Neural progenitor cell (in vitro differentiated cells): ENCODE results near the gene EPHX1. TPM values are rescaled to one million over a fixed set of nuclear protein-coding genes. Genes with fewer than 3 reads are reported as not detected.
"Not testable (repeated sequence)": the region's sequence is repeated elsewhere in the genome, so short reads cannot be mapped to it uniquely, and the experiment has no call there.

Source experiments
- DNase-seq: peaks from one replicate; pipeline ENCODE4 v3.0.0-alpha.2; 2016; ENCODE audit warnings: low spot score
- H2AFZ ChIP-seq: fragments of 200-600 bp; sonication (generic); replicated peaks from 2 replicates; pipeline ENCODE4 v1.6.1; 2016; ENCODE audit warnings: antibody characterized with exemption
- H3F3A ChIP-seq: fragments of 200-600 bp; sonication (generic); 2 replicates; pipeline ENCODE4 v1.6.1; 2016; ENCODE audit warnings: antibody characterized with exemption, low read depth
- H3K27ac ChIP-seq: fragments of 200-600 bp; sonication (generic); 2 replicates; pipeline ENCODE4 v1.5.1; 2016; ENCODE audit warnings: mild to moderate bottlenecking
- H3K27me3 ChIP-seq: fragments of 200-600 bp; sonication (generic); 2 replicates; pipeline ENCODE4 v1.6.1; 2016; ENCODE audit warnings: mild to moderate bottlenecking, moderate library complexity
- H3K36me3 ChIP-seq: fragments of 200-600 bp; sonication (generic); 2 replicates; pipeline ENCODE4 v1.5.1; 2016
- H3K4me1 ChIP-seq: fragments of 200-600 bp; sonication (generic); 2 replicates; pipeline ENCODE4 v1.6.1; 2016; ENCODE audit warnings: mixed run types
- H3K4me2 ChIP-seq: fragments of 200-600 bp; sonication (generic); 2 replicates; pipeline ENCODE4 v1.6.1; 2016
- H3K4me3 ChIP-seq: fragments of 200-600 bp; sonication (generic); 2 replicates; pipeline ENCODE4 v1.5.1; 2016
- H3K79me2 ChIP-seq: fragments of 200-600 bp; sonication (generic); 2 replicates; pipeline ENCODE4 v1.6.1; 2016; ENCODE audit warnings: low read depth
- H3K9ac ChIP-seq: fragments of 200-600 bp; sonication (generic); 2 replicates; pipeline ENCODE4 v1.6.1; 2016
- H3K9me3 ChIP-seq: fragments of 200-600 bp; sonication (generic); 2 replicates; pipeline ENCODE4 v1.5.1; 2016; ENCODE audit warnings: low read depth
- H4K20me1 ChIP-seq: fragments of 200-600 bp; sonication (generic); 2 replicates; pipeline ENCODE4 v1.6.1; 2016; ENCODE audit warnings: low read depth
- H3K27ac Mint-ChIP-seq: 3 replicates; pipeline ENCODE4 v1.8.0; 2021; ENCODE audit warnings: mixed read lengths
- H3K27me3 Mint-ChIP-seq: 2 replicates; pipeline ENCODE4 v1.8.0; 2022; ENCODE audit warnings: low read depth, mild to moderate bottlenecking, inconsistent platforms, moderate library complexity, mixed read lengths; ENCODE audit not compliant: insufficient read depth
- H3K36me3 Mint-ChIP-seq: 3 replicates; pipeline ENCODE4 v1.8.0; 2021; ENCODE audit warnings: mixed read lengths
- H3K4me1 Mint-ChIP-seq: 3 replicates; pipeline ENCODE4 v1.8.0; 2021; ENCODE audit warnings: mixed read lengths
- H3K4me3 Mint-ChIP-seq: 3 replicates; pipeline ENCODE4 v1.8.0; 2021; ENCODE audit warnings: mild to moderate bottlenecking, moderate library complexity, mixed read lengths
- H3K9me3 Mint-ChIP-seq: 3 replicates; pipeline ENCODE4 v1.8.0; 2020; ENCODE audit warnings: mixed read lengths
- EZH2 ChIP-seq: fragments of 200-600 bp; sonication (generic); IDR thresholded peaks from 2 replicates; pipeline ENCODE4 v1.6.1; 2017; ENCODE audit warnings: antibody characterized with exemption, mild to moderate bottlenecking, moderate library complexity
- EZH2phosphoT487 ChIP-seq: fragments of 200-600 bp; sonication (generic); IDR thresholded peaks from 2 replicates; pipeline ENCODE4 v1.6.1; 2017; ENCODE audit warnings: antibody characterized with exemption
- total RNA-seq: library from RNA; depleted of rRNA; stranded (reverse); fragments of >200 nt; gene quantifications from 2 replicates; pipeline ENCODE4 v1.2.3, GENCODE V29; 2015; ENCODE audit warnings: low replicate concordance
- TF ChIP-seq, protein P1 (sequence below): fragments of 200-600 bp; sonication (generic); IDR thresholded peaks from 2 replicates; pipeline ENCODE4 v1.5.1; 2017; ENCODE audit warnings: antibody characterized with exemption, mild to moderate bottlenecking

Gene EPHX1
- 4.3 and 5.7 TPM in 2 replicates for total RNA-seq

DNA sequence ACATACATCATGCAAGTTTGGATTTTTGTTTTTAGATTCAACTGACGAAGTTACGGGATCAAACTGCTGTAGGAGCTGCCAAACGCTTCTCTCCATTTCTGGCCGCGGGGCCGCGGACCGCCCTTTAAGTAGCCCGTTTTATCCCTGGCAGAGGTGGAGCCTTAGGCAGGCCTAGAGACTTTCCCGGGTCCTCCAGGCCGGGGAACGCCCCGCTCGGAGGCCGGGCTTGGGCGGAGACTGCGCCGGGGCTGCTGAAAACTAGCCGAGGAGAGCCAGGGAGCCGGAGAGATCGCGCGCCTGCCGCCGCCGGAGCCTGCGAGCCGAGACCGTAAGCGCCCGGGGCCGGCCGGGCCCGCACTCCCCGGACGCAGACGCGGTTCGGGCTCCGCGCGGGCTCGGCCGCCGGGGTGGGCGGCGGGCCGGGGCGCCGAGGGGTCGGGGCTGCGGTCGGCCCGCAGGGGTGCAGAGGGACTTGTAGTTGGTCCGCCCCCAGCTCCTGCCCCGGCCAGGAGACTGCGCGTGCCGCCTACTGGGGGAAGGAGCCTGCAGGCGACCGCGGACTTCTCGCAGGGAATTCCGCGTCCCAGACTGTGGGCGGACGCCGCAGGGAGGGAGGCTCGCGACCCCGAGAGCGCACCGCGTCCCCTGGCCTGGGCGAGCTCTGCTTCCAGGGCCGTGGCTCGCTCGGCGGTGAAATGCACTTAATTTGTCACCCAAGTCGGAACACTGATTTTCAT is at the start of gene EPHX1:
Gene EPHX1 (plus strand): TSS at position 283 of the 737 bp plus-strand sequence. CDS start 18,606 bp downstream, outside the sequence.
- H3K36me3 Mint-ChIP-seq = no peaks in the 10 kb centered on the region
- H3K4me1 ChIP-seq = peaks cover 20% of the 10 kb centered on the region
- peak; percentile 93 for DNase-seq
- no peaks in the 10 kb centered on the region for H3K36me3 ChIP-seq
- H3K79me2 ChIP-seq = no peaks in the 10 kb centered on the region
- peak within 1 kb of the TSS; percentile 63 for H3K4me3 ChIP-seq
- H2AFZ ChIP-seq = peak within 1 kb of the TSS; percentile 45
- peak within 1 kb of the TSS; percentile 91 for H3K4me2 ChIP-seq
- no peak within 1 kb of the TSS for H3K9ac ChIP-seq
- H3K27me3 Mint-ChIP-seq = peaks cover 15% of the 10 kb centered on the region
- H3K4me1 Mint-ChIP-seq = peaks cover 30% of the 10 kb centered on the region
- H3K9me3 Mint-ChIP-seq = no peaks in the 10 kb centered on the region
- H3K27me3 ChIP-seq = peaks cover 35% of the 10 kb centered on the region
- H3K9me3 ChIP-seq = no peaks in the 10 kb centered on the region
- H4K20me1 ChIP-seq = peaks cover 35% of the 10 kb centered on the region
- TF ChIP-seq, protein P1, sequence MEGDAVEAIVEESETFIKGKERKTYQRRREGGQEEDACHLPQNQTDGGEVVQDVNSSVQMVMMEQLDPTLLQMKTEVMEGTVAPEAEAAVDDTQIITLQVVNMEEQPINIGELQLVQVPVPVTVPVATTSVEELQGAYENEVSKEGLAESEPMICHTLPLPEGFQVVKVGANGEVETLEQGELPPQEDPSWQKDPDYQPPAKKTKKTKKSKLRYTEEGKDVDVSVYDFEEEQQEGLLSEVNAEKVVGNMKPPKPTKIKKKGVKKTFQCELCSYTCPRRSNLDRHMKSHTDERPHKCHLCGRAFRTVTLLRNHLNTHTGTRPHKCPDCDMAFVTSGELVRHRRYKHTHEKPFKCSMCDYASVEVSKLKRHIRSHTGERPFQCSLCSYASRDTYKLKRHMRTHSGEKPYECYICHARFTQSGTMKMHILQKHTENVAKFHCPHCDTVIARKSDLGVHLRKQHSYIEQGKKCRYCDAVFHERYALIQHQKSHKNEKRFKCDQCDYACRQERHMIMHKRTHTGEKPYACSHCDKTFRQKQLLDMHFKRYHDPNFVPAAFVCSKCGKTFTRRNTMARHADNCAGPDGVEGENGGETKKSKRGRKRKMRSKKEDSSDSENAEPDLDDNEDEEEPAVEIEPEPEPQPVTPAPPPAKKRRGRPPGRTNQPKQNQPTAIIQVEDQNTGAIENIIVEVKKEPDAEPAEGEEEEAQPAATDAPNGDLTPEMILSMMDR = peak; percentile 36
- TF ChIP-seq EZH2phosphoT487 = no peak
- no peak within 1 kb of the TSS for H3K27ac Mint-ChIP-seq
- peaks cover 23% of the 10 kb centered on the region for H3F3A ChIP-seq
- peak within 1 kb of the TSS; percentile 92 for H3K4me3 Mint-ChIP-seq
- no peak within 1 kb of the TSS for H3K27ac ChIP-seq

DNA sequence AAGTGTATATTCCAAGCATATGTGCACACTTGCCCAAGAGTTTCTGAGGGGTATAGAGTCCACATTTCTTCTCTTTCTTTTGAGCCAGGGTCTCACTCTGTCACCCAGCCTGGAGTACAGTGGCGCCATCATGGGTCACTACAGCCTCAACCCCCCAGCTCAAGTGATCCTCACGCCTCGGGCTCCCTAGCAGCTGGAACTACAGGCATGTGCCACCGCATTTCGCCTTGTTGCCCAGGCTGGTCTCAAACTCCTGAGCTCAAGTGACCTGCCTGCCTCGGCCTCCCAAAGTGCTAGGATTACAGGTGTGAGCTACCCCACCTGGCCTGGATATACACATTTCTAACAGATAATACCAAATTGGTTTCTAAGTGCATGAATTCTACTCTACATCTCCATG is 49.4 kb upstream of the EPHX1 start:
- no peak overlapping the region for H3K4me3 Mint-ChIP-seq

DNA sequence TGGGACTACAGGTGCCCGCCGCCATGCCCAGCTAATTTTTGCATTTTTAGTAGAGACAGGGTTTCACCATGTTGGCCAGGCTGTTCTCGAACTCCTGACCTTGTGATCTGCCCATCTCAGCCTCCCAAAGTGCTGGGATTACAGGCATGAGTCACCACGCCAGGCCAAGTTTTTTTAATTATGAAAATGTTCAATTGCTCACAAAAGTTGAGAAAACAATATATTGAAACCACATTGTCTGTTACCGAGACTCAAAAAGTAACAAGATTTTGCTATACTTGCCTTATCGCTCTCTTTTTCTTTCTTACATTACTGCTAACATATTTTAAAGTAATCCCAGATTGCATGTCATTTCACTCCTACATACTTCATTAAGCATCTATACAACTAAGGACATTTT is 48.5 kb upstream of the EPHX1 start:
- not testable (repeated sequence) for H3K27ac ChIP-seq, H3K27ac Mint-ChIP-seq, H3K4me2 ChIP-seq, H3K9me3 Mint-ChIP-seq, H3K4me3 ChIP-seq, H3K9me3 ChIP-seq, H3K36me3 Mint-ChIP-seq, H3K9ac ChIP-seq, H3K4me3 Mint-ChIP-seq, H3K36me3 ChIP-seq, H3K79me2 ChIP-seq, H4K20me1 ChIP-seq, H3K27me3 ChIP-seq, DNase-seq, H2AFZ ChIP-seq
- Mint-ChIP-seq H3K27me3 (peaks cover 10% of the 10 kb centered on the region), H3K4me1 (peaks cover 27% of the 10 kb centered on the region)
- Histone ChIP-seq H3F3A (peaks cover 20% of the 10 kb centered on the region), H3K4me1 (peaks cover 25% of the 10 kb centered on the region)

More for the DNA sequence above, 49.4 kb upstream of the EPHX1 start:
- Histone ChIP-seq H4K20me1 (no peaks in the 10 kb centered on the region), H3F3A (peaks cover 20% of the 10 kb centered on the region), H3K27ac (no peak overlapping the region), H3K79me2 (no peaks in the 10 kb centered on the region), H2AFZ (no peak overlapping the region), H3K4me3 (no peak overlapping the region), H3K9me3 (no peaks in the 10 kb centered on the region), H3K4me2 (no peak overlapping the region), H3K36me3 (no peaks in the 10 kb centered on the region), H3K9ac (no peak overlapping the region), H3K4me1 (peaks cover 25% of the 10 kb centered on the region), H3K27me3 (no peaks in the 10 kb centered on the region)
- Mint-ChIP-seq H3K36me3 (no peaks in the 10 kb centered on the region), H3K9me3 (no peaks in the 10 kb centered on the region), H3K27ac (no peak overlapping the region), H3K4me1 (peaks cover 29% of the 10 kb centered on the region), H3K27me3 (peaks cover 10% of the 10 kb centered on the region)
- no peak for DNase-seq
- no peak for TF ChIP-seq EZH2
- TF ChIP-seq, protein P1 = no peak
- TF ChIP-seq EZH2phosphoT487 = no peak

DNA sequence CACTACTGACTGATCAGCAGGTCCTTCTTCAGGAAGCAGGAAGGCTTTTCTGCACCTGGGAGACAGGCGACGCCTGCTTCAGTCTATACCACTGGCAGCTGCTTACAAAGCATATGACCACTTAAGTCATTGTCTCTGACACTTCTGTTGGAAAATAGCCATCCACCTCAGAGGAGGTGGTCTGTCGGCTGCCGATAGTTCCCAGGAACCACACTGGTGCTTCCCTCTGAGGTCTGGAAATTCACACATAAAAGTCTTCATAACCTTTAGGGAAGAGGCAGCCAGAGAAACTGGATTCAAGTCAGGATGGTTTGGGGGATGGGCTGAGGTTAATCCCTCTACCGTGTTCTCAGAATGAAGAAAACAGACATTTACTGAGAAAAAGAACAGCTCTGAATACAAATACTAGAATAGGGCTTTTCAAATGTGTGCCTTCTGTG is 47.9 kb upstream of the EPHX1 start:
- Mint-ChIP-seq H3K36me3 (no peaks in the 10 kb centered on the region), H3K4me3 (no peak overlapping the region), H3K4me1 (peaks cover 29% of the 10 kb centered on the region), H3K27me3 (peaks cover 8% of the 10 kb centered on the region), H3K27ac (no peak overlapping the region), H3K9me3 (no peaks in the 10 kb centered on the region)
- no peaks in the 10 kb centered on the region for H3K36me3 ChIP-seq
- H3K4me1 ChIP-seq = peaks cover 25% of the 10 kb centered on the region
- peak overlapping the region; percentile 11 for H3K27ac ChIP-seq
- no peaks in the 10 kb centered on the region for H4K20me1 ChIP-seq
- no peak overlapping the region for H3K9ac ChIP-seq
- DNase-seq = no peak
- H3K4me3 ChIP-seq = no peak overlapping the region
- no peak overlapping the region for H2AFZ ChIP-seq
- no peaks in the 10 kb centered on the region for H3K79me2 ChIP-seq
- no peak for TF ChIP-seq EZH2
- TF ChIP-seq, protein P1 = no peak
- no peak for TF ChIP-seq EZH2phosphoT487
- no peaks in the 10 kb centered on the region for H3K27me3 ChIP-seq
- H3K9me3 ChIP-seq = no peaks in the 10 kb centered on the region
- H3F3A ChIP-seq = peaks cover 20% of the 10 kb centered on the region
- H3K4me2 ChIP-seq = peak overlapping the region; percentile 55
